MM.1S (cell line): ENCODE results near the gene TMEM163.

Source experiments
- DNase-seq: peaks from one replicate; pipeline ENCODE4 v3.0.0-alpha.2; 2015
- H2AFZ ChIP-seq: fragments of 300-600 bp; sonication (generic); 2 replicates; pipeline ENCODE4 v1.6.0; 2016; ENCODE audit warnings: antibody characterized with exemption, low read length
- H3F3A ChIP-seq: fragments of 300-600 bp; sonication (generic); 2 replicates; pipeline ENCODE4 v1.6.1; 2016; ENCODE audit warnings: mild to moderate bottlenecking, antibody characterized with exemption, low read length, moderate library complexity, mixed read lengths; ENCODE audit not compliant: insufficient read depth
- H3K27ac ChIP-seq: fragments of 300-600 bp; sonication (generic); 2 replicates; pipeline ENCODE4 v1.5.1; 2016; ENCODE audit warnings: mild to moderate bottlenecking, low read length
- H3K27me3 ChIP-seq: fragments of 300-600 bp; sonication (generic); replicated peaks from 2 replicates; pipeline ENCODE4 v1.6.0; 2016; ENCODE audit warnings: low read length; ENCODE audit not compliant: insufficient read depth
- H3K36me3 ChIP-seq: fragments of 300-600 bp; sonication (generic); replicated peaks from 2 replicates; pipeline ENCODE4 v1.6.1; 2016; ENCODE audit warnings: mild to moderate bottlenecking, low read length, mixed read lengths; ENCODE audit not compliant: insufficient read depth
- H3K4me1 ChIP-seq: fragments of 300-600 bp; sonication (generic); 2 replicates; pipeline ENCODE4 v1.6.1; 2016; ENCODE audit warnings: low read length, mixed read lengths
- H3K4me2 ChIP-seq: fragments of 300-600 bp; sonication (generic); 2 replicates; pipeline ENCODE4 v1.6.0; 2016; ENCODE audit warnings: low read depth, low read length
- H3K4me3 ChIP-seq: fragments of 300-600 bp; sonication (generic); 2 replicates; pipeline ENCODE4 v1.5.1; 2016; ENCODE audit warnings: low read length, mixed read lengths
- H3K79me2 ChIP-seq: fragments of 300-600 bp; sonication (generic); 2 replicates; pipeline ENCODE4 v1.6.1; 2016; ENCODE audit warnings: mixed run types, low read length, mixed read lengths
- H3K9ac ChIP-seq: fragments of 300-600 bp; sonication (generic); 2 replicates; pipeline ENCODE4 v1.6.1; 2016; ENCODE audit warnings: low read length, mixed read lengths
- H3K9me2 ChIP-seq: fragments of 300-600 bp; sonication (generic); replicated peaks from 2 replicates; pipeline ENCODE4 v1.6.1; 2016; ENCODE audit warnings: mild to moderate bottlenecking, low read length, mixed read lengths; ENCODE audit not compliant: insufficient read depth
- H3K9me3 ChIP-seq: fragments of 300-600 bp; sonication (generic); replicated peaks from 2 replicates; pipeline ENCODE4 v1.6.1; 2016; ENCODE audit warnings: mild to moderate bottlenecking, low read length, mixed read lengths; ENCODE audit not compliant: insufficient read depth
- H4K20me1 ChIP-seq: fragments of 300-600 bp; sonication (generic); 2 replicates; pipeline ENCODE4 v1.6.1; 2016; ENCODE audit warnings: mild to moderate bottlenecking, low read length, moderate library complexity, mixed read lengths; ENCODE audit not compliant: insufficient read depth
- EZH2 ChIP-seq: fragments of 300-600 bp; sonication (generic); optimal IDR thresholded peaks from 2 replicates; pipeline ENCODE3; 2017; ENCODE audit warnings: low read depth, mild to moderate bottlenecking, antibody characterized with exemption, low read length, mixed read lengths
- EZH2phosphoT487 ChIP-seq: fragments of 300-600 bp; sonication (generic); IDR thresholded peaks from 2 replicates; pipeline ENCODE4 v1.6.1; 2018; ENCODE audit warnings: antibody characterized with exemption, low read length
- TF ChIP-seq, protein P1 (sequence below): fragments of 300-600 bp; sonication (generic); IDR thresholded peaks from 2 replicates; pipeline ENCODE4 v1.5.1; 2016; ENCODE audit warnings: antibody characterized with exemption, low read length, mixed read lengths

Gene TMEM163

DNA sequence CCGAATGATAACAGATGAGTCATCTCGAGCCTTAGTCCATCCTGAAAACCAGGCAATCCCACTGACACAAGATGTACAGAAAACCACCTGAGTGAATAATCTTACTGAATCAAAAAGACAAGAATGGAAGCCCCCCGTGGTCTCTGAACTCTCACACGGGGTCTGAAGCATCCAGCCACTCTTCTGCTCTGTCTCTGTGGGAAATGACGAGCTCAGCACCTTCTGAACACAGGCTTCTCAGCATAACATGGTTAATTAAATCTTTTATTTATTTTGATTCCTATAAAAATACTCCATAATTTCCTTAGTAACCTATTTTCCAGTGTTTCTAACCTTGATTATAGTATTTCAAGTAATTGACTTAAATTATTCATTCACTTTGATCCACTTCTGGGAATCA is 203.7 kb downstream of the TMEM163 start:
- H3K27ac ChIP-seq: no peak overlapping the region
- no peaks in the 10 kb centered on the region for H3K9me3 ChIP-seq
- no peak overlapping the region for H2AFZ ChIP-seq
- H3K79me2 ChIP-seq: no peaks in the 10 kb centered on the region
- H3K4me3 ChIP-seq: no peak overlapping the region
- TF ChIP-seq, protein P1, sequence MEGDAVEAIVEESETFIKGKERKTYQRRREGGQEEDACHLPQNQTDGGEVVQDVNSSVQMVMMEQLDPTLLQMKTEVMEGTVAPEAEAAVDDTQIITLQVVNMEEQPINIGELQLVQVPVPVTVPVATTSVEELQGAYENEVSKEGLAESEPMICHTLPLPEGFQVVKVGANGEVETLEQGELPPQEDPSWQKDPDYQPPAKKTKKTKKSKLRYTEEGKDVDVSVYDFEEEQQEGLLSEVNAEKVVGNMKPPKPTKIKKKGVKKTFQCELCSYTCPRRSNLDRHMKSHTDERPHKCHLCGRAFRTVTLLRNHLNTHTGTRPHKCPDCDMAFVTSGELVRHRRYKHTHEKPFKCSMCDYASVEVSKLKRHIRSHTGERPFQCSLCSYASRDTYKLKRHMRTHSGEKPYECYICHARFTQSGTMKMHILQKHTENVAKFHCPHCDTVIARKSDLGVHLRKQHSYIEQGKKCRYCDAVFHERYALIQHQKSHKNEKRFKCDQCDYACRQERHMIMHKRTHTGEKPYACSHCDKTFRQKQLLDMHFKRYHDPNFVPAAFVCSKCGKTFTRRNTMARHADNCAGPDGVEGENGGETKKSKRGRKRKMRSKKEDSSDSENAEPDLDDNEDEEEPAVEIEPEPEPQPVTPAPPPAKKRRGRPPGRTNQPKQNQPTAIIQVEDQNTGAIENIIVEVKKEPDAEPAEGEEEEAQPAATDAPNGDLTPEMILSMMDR: no peak
- no peak for TF ChIP-seq EZH2phosphoT487
- no peak for TF ChIP-seq EZH2
- no peak overlapping the region for H3K9ac ChIP-seq
- no peaks in the 10 kb centered on the region for H3K9me2 ChIP-seq
- no peaks in the 10 kb centered on the region for H3K36me3 ChIP-seq
- H3K27me3 ChIP-seq: no peaks in the 10 kb centered on the region
- H3K4me1 ChIP-seq: no peaks in the 10 kb centered on the region
- H3K4me2 ChIP-seq: no peak overlapping the region
- H3F3A ChIP-seq: no peaks in the 10 kb centered on the region
- no peak for DNase-seq
- no peaks in the 10 kb centered on the region for H4K20me1 ChIP-seq

DNA sequence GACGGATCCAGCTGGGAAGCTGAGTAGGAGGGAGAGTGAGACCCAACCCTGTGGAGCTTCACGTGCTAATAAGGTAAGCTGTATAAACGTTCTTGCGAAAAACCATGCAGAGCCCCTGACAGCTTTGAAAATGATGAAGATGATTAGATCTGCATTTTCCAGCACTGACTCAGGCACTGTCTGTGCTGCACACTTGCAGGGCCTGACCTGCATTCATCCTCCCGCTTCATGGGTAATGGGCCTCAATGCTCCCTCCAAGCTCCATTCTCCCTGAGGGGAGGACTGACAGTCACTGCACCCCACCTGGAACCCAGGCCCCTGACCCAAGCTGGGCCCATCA is 205.4 kb downstream of the TMEM163 start:
- no peaks in the 10 kb centered on the region for H3K79me2 ChIP-seq
- no peak overlapping the region for H3K9ac ChIP-seq

DNA sequence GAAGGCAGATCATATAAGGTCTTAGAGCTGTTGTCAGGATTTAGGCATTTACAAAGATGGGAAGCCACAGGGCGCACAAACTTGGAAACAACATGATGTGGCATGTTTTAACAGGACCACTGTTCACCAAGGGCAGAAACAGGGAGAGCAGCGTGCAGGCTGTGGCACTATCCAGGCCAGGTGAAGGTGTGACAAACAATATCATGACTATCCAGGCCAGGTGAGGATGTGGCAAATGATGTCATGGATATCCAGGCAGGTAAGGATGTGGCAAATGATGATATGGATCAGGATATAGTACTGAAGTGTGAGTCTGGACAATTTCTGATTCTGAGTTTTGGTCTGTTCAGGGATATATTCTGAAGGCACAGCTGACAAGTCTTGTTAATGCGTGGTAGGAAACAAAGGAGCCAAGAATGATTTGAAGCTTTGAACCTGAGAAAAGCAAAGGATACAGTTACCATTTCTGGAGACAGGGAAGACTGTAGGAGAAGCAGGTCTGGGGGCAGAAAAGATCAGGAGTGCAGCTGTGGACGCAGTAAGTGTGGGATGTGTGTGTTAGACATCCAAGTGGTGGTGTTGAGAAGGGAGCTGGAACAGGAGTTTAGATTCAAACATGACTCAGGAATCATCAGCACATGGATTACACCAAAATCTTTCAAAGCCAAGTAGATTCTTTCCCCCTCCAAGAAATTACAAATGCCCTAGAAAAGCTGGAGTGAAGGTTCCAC is 205.9 kb downstream of the TMEM163 start:
- DNase-seq: no peak
- Histone ChIP-seq H2AFZ (no peak overlapping the region), H3K36me3 (no peaks in the 10 kb centered on the region), H3K27me3 (no peaks in the 10 kb centered on the region), H3K9me2 (no peaks in the 10 kb centered on the region), H3K4me2 (no peak overlapping the region), H3K9me3 (no peaks in the 10 kb centered on the region), H3K79me2 (no peaks in the 10 kb centered on the region), H3K9ac (no peak overlapping the region), H3F3A (no peaks in the 10 kb centered on the region), H3K4me3 (no peak overlapping the region), H3K4me1 (no peaks in the 10 kb centered on the region), H3K27ac (no peak overlapping the region), H4K20me1 (no peaks in the 10 kb centered on the region)
- TF ChIP-seq EZH2 (no peak), EZH2phosphoT487 (no peak)
- TF ChIP-seq, protein P1: no peak

More for the DNA sequence above, 205.4 kb downstream of the TMEM163 start:
- H3K4me2 ChIP-seq: no peak overlapping the region
- no peaks in the 10 kb centered on the region for H3K36me3 ChIP-seq
- no peak overlapping the region for H3K27ac ChIP-seq
- H4K20me1 ChIP-seq: no peaks in the 10 kb centered on the region
- no peaks in the 10 kb centered on the region for H3K27me3 ChIP-seq
- no peak overlapping the region for H3K4me3 ChIP-seq
- H2AFZ ChIP-seq: no peak overlapping the region
- H3F3A ChIP-seq: no peaks in the 10 kb centered on the region
- DNase-seq: no peak
- H3K9me2 ChIP-seq: no peaks in the 10 kb centered on the region
- H3K9me3 ChIP-seq: no peaks in the 10 kb centered on the region
- no peaks in the 10 kb centered on the region for H3K4me1 ChIP-seq
- TF ChIP-seq EZH2 (no peak), EZH2phosphoT487 (no peak)
- TF ChIP-seq, protein P1: no peak
